ENCODE measurements around the gene PLIN3.
"Not testable (repeated sequence)": the region's sequence is repeated elsewhere in the genome, so short reads cannot be mapped to it uniquely, and the experiment has no call there.

Gene PLIN3

GRCh38 chr19:4811328-4812131 is 55.9 kb downstream of the PLIN3 start:
- peak; percentile 88 for DNase-seq (ENCODE audit: low spot score)

GRCh38 chr19:4807188-4807587 is 60.3 kb downstream of the PLIN3 start:
- no peak for DNase-seq (ENCODE audit: low spot score)

- DNase-seq (ENCODE audit: low spot score) = no peak
Measured at GRCh38 chr19:4806384-4806783, 61.1 kb downstream of the PLIN3 start.

GRCh38 chr19:4805140-4805539 is 62.3 kb downstream of the PLIN3 start:
- not testable (repeated sequence) for DNase-seq (ENCODE audit: low spot score)

- DNase-seq (ENCODE audit: low spot score) = peak; percentile 66
Measured at GRCh38 chr19:4803736-4804695, 63.5 kb downstream of the PLIN3 start.

- DNase-seq (ENCODE audit: low spot score) = no peak
Measured at GRCh38 chr19:4802711-4803110, 64.8 kb downstream of the PLIN3 start.

- no peak for DNase-seq (ENCODE audit: low spot score)
Measured at GRCh38 chr19:4801085-4801619, 66.3 kb downstream of the PLIN3 start.

- no peak for DNase-seq (ENCODE audit: low spot score)
Measured at GRCh38 chr19:4800591-4801081, 66.8 kb downstream of the PLIN3 start.

- DNase-seq (ENCODE audit: low spot score) = no peak
Measured at GRCh38 chr19:4795400-4795799, 72.1 kb downstream of the PLIN3 start.

GRCh38 chr19:4794971-4795370 is 72.5 kb downstream of the PLIN3 start:
- DNase-seq (ENCODE audit: low spot score) = no peak

- DNase-seq (ENCODE audit: low spot score) = not testable (repeated sequence)
Measured at GRCh38 chr19:4793278-4793677, 74.2 kb downstream of the PLIN3 start.

- DNase-seq (ENCODE audit: low spot score) = not testable (repeated sequence)
Measured at GRCh38 chr19:4792866-4793195, 74.6 kb downstream of the PLIN3 start.

GRCh38 chr19:4792019-4792865 is 75.2 kb downstream of the PLIN3 start:
- not testable (repeated sequence) for DNase-seq (ENCODE audit: low spot score)

- DNase-seq (ENCODE audit: low spot score) = peak; percentile 100
Measured at GRCh38 chr19:4791183-4792018, 76.1 kb downstream of the PLIN3 start, which contains the start of gene FEM1A. Gene FEM1A, plus strand, starts transcription at chr19:4791734. Its CDS starts 121 bp downstream, at chr19:4791855.
